Middle frontal gyrus (tissue), 1 donor: Measurements from ENCODE around the gene DCDC2C.

Source experiments
- DNase-seq: peaks from one replicate; pipeline ENCODE4 v3.0.0-alpha.2; 2015; ENCODE audit warnings: low spot score; ENCODE audit errors: extremely low spot score

DCDC2C gene

DNA sequence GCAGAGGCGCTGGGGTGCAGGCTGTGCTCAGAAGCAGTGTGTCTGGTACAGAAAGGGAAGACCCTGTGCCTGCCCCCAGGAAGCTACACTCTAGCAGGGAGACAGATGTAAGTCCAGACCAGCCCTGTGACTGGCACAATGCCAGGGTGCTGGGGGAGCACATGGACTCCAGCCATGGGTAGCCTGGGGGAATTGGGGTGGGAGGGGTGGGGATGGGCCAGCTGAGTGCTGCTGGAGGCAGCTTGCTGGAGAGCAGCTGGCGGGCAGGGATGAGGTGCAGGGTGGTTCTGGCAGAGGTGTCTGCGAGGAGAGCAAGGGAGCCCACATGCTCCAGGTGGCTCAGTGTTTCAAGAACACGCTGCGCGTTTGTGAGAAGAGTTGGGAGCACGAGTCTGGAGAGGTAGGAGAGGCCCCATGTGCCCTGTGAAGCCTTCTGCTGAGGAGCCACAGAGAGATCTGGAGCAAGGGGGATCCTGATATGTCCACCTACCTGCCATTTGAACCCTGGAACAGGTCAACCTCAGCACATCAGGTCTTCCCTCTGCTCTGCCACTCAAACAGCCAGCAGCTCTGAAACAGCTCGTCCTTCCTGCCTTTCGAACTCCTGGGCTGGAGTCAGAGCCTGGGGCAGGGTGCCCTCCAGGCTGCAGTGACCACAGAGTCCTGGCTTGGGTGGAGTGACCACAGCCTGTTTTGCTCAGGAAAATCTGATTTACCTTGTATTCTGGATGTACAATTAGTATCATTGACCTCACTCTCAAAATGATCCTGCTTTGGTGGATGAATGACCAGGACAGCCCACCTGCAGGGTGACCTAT lies 30.3 kb upstream of the DCDC2C start:
- no peak for DNase-seq

DNA sequence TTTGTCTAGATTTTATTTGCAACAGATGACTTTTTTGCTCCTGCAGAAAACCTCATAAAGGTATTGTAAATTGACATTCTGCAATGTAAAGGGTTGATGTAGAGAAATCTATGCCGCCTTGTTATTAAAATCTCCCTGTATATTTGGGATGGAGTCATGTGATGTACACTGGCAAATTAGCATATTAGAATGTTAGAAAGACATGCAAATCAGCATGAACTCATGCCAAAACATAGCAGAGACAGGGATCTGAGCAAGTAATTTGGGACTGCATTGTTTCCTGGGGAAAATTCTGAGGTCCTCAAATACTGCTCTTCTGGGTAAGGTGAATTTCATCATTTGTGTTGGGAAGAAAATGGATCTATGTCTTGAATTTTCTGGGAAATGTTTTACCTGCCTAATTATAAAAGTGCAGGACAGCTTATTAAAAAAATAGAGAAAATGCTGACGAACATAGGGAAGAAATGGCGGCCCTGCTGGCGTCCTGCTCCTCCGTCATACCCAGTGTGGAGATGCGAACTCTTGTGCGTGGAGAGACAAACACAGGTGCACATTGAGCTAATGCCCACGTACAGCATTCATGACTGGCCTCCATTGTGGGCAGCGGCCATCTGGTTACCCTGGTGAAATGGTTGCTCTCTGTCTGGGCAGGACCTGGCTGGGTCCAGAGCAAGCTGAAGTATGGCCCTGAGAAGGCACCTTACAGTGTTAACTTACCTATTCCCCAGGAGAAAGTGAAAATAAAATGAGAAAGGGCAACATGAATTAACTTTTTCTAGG lies 29.1 kb upstream of the DCDC2C start:
- DNase-seq, result no peak

DNA sequence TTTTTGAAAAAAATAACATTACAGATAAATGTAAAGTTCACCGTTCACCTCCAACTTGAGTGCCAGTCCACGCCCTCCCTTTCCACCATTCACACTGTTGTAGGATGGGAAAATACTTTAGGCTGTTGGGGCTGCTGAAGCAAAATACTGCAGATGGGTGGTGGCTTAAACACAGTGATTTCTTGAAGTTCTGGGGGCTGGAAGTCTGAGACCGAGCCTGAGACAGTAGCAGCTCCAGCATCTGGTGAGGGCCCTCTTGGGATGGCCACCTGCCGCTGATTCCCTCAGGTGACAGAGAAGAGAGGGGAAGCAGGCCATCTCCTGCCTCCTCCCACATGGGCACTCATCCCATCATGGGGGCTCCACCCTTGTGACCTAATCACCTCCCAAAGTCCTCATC lies 27.7 kb upstream of the DCDC2C start:
- no peak for DNase-seq

DNA sequence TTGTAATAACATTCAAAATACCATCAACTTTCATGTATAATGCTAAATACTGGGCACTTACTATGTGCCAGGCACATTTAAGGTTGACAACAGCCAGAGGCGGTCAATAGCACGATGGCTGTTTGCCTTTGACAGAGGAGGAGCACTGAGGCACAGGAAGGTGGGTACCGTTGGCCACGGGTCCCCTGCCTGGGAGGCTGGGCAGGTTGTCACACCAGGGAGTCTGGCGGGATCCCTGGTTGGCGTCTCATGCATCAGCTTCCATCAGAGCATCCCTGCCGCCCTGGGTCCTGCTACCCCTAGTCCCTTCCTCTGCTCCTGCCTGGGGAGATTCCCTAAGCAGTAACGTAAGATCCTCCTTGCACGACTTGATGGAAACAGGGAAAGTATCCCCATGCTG lies 25.9 kb upstream of the DCDC2C start:
- DNase-seq, result no peak

DNA sequence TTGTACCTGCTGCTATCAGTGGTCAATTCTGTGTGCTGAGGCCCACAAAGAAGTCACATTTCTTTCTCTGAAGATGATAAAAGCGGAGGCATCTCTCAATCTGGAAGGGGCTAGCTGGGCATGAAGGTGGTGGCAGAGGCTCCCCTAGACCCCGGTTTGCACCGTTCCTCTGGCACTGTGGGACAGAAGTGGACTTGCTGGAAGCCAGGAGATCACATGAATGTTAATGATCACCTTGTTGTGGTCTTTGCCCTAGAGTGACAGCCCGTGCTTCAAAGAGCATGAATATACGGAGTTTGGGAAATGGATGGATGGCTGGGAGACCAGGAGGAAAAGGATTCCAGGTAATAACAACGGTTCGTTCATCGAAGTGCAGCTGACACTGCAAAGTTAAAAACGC lies 25.2 kb upstream of the DCDC2C start:
- DNase-seq, result no peak

DNA sequence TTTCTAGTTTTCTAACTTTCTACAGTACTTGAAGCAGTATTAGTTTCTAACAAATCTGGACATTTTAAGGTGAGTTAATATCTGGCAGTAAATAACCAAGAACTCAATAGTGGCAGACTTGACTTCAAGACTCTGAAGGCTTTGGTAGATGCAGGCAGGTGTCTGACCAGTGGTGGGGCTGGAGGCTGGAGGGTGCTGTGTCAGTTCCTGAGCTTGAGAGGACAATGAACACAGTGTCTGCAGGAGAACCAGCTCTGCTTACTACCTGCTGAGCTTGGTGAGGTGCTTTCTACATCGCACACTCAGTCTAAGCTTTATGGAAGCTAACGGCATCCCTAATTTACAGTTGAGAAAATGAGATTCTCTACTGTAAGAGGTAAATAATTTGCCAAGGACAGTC lies 24.2 kb upstream of the DCDC2C start:
- no peak for DNase-seq

DNA sequence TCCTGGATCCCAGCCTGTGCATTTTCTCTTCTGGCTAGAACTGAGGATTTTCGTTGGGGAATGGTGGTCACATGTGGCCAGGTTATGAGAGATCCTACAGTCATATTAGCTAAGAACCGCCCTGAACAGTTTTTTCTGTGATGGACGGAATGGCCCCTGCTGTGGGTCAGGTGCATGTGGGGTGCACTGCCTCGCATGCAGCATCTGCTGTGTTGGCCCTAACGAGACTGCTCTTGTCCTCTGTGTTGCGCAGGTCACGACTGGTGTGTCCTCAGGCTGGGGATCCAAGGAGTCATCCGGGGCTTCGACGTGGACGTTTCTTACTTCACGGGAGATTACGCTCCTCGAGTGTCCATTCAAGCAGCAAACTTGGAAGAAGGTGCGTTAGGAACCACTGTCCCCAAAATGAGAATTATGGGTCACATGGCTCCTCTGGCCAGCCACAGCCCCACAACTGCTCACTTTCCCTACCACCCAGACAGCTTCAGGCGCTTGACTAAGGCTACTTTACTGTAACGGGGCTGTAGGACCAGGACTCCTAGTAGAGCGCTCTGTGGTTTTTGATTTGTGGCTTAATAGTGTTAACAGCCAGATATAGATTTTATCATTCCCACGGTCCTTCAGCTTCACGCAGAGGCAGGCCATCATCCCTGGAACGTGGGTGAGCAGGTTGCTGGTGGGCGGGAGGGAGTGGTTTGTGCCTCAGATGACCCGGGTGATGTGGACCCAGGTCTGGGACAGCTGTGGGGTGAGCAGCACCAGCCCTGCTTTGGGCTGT lies 23.6 kb upstream of the DCDC2C start:
- no peak for DNase-seq

DNA sequence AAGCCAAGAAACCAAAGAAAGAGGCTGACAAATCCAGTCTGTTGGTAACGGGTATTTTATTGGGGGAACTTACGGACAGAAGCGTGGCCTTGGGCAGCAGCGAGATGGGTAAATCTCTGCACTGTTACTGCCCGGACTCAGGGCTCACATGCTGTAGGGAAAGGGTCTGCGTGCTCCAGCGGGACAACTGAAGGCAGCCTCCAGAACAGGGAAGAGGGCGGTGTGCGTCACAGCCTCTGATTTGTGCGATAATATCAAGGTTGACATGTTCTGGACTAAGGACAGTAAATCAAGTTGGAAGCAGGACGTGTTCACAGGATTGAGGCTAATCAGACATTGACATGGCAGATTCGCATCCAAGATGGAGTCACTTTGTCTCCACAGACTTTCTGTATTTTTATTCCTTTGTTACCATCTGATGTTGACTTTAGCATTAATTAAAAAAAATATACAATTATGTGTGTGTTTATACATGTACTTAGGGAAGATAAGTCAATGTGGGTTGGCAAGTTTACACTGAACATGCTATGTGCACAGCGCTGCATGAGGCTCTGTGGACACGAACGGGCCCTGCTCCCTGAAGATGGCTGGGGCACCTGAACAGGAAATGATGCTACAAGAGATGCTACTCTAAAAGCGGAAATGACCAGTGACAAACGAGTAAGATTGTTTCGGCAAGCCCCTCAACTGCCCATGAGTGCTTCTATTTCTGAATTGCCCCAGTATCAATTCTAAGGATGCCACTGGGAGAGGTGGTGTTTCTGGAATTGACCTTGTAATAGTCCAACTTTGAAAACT lies 22.6 kb upstream of the DCDC2C start:
- DNase-seq, result no peak

DNA sequence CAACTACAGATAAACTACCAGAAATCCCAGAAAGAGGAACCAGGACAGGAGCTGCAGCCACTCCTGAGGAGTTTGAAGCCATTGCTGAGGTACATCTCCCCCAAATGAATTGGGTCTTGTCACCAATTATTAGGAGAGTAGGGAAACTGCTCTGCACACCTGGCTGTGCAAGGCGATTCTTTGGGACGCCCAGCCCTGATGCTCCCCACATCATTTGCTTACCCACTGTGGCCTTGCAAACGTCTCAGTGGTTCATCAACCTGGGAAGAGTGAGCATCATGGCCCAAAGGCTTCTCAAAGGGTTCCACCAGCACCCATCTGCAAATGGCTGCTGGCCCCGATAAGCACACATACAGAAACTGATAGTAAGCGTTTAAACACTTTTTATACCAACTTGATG lies 21.8 kb upstream of the DCDC2C start:
- DNase-seq, result no peak

DNA sequence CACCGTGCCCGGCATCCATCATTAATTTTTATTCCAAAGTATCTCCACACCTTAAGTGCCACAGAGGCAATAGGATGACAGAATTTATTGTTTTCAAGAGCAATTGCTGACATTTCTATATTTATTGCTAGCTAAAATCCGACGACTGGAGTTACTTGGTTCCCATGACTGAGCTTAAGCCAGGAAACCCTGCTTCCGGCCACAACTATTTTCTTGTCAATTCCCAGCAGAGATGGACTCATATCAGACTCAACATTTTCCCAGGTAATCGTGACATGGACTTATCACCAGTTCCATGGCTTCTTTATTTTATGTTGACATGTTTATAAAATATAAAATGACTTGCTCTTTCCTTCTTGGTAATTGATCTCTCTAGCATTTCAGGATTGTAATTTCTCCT lies 20.6 kb upstream of the DCDC2C start:
- no peak for DNase-seq

DNA sequence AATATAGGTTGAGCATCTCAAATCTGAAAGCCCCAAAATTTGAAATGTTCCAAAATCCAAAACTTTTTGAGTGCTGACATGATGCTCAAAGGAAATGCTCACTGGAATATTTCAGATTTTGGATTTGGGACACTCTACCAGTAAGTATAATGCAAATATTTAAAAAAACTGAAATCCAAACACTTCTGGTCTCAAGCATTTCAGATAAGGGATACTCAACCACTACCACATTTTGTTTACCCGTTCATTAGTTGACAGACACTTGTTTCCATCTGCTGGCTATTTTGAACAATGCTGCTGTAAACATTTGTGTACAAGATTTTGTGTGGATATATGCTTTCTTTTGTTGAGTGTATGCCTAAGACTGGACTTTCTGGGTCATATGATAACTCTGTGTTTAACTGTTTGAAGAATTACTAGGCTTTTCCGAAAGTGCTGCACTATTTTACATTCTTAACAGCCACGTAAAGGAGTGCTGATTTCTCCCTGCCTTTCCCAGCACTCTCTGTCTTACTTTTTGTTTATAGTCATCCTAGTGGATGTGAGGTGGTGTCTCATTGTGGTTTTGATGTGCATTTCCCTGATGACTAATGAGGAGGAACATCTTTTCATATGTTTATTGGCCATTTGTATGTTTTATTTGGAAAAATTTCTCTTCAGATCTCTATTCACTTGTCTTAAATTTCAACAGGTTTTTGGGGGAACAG lies 19.5 kb upstream of the DCDC2C start:
- DNase-seq, result no peak

DNA sequence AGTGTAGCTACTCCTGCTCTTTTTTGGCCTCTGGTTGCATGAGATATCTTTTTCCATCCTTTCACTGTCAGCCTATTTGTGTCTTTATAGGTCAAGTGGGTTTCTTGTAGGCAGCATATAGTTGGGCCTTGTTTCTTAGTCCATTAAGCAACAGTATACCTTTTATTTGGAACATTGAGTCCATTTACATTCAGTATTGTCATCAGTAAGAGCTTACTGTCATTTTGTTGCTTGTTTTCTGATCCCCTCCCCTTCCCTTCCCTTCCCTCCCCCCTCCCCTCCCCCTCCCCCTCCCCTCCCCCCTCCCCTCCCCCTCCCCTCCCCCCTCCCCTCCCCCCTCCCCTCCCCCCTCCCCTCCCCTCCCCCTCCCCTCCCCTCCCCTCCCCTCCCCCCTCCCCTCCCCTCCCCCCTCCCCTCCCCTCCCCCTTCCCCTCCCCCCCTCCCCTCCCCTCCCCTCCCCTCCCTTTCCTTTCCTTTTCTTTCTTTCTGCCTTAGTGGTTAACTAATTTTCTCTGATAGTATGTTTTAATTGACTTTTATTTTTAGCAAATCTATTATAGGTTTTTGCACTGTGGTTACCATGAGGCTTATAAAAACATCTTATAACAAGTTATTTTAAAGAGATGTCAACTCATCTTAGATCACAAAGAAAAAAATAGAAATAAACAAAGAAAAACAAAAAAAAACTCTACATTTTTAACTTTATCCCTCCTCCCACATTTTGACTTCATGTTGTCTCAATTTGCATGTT lies 13.2 kb upstream of the DCDC2C start:
- no peak for DNase-seq

DNA sequence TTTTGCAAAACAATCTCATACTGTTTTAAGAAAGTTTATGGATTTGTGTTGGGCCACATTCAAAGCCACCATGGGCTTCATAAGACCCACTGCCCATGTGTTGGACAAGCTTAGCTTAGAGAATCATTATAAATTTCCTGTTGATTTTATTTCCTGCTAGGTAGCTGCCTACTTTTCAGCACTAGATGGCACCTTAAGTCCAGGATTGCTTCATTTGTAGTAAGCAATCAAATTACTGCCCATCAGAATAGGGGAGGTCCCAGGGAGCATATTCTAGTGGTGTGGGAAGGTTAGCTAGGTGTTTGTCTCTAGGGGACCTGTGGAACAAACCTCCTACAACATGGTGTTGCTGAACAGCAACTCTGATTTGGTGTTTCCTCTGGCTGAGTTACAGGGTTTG lies 11.0 kb upstream of the DCDC2C start:
- no peak for DNase-seq

DNA sequence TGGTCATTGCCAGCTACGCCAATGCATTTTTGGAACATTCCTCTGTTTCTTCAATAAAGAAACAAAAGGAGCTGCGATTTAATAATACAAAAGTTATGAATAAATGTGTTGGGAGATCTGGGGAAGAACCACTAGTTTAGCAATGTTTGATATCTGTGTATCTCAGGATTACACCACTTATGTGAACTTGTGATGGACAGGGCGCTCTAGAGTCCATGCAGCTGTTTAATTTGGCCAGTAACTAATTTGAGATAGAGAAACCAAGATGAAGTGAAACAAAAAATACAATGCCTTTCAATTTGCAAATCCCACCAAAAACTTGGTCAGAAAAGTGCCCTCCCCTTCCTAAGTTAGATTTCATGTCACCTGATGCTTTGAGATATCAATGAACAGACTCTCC lies 6.8 kb upstream of the DCDC2C start:
- DNase-seq, result no peak

DNA sequence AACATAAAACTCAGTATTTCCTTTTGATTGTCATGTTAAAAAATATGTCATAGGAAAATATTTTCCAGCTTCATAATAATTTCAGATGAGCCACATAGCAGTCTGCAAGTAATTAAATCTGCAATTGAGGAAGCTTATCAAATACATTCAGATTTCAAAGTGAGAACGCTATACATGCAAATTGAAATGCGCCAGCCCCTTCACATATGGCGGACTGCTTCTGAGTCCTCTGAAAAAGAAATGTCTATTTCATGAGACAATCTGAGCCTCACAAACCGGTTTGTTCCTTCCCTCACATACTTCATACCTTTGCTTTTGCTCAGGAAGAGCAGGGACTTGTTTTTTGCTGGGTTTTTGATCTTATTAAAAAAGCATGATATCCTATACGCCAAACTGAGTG lies 2.3 kb upstream of the DCDC2C start:
- no peak for DNase-seq

DNA sequence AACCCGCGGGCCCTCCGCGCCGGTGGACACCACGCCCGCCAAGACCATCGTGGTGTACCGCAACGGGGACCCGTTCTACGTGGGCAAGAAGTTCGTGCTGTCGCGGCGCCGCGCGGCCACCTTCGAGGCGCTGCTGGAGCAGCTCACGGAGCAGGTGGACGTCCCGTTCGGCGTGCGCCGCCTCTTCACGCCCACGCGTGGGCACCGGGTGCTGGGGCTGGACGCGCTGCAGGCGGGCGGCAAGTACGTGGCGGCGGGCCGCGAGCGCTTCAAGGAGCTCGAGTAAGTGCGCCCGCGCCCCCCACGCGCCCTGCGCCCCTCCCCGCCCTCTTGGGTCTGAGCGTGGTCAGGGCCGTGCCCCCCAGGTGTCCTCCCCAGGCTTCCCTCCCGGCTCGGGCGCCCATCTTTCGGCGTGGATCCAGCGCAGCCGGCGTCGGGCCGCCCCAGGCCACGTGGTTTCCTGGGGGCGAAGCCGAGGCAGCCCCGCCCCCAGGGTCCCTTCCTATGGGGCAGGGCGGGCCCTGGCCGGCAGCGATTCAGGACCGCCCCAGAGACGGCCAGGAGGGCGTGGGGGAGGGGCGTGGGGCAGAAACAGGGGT lies 481 bp downstream of the DCDC2C start:
- no peak for DNase-seq

DNA sequence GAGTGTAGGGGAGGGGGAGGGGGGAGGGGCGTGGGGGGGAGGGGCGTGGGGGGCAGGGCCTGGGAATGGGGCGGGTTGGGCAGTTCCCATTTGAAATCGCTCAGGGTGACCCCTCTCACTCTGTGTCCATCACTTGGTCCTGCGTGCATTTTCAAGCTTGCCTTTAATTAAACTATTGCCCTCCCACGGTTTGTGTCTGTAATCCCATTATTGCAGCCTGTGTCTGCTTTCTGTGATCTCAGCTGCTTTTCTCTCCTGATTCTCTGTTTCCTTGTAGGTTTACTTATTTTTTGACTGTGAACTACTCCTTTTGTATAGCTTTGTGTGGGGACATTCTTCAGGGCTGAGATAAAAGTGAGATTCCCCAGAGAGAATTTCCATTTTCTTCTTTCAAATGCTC lies 1.3 kb downstream of the DCDC2C start:
- DNase-seq, result no peak

DNA sequence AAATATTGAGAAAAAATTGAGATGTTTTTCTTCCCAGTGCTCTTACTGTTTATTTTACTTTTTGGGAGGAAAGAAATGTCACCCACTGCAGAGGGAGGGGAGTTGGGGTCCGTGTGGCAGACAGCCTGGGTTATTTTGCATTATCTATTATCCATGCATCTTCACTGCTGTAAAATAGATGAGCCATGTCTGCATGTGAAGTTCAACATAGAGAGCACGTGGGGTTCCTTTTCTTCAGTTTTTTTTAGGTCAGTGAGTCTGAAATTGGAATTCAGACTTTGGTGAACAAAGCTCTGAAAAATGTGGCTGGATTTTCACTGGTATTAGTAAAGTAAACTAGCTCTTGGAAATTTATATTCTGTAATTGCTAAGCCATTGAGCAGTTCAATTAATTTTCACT lies 2.4 kb downstream of the DCDC2C start:
- no peak for DNase-seq

DNA sequence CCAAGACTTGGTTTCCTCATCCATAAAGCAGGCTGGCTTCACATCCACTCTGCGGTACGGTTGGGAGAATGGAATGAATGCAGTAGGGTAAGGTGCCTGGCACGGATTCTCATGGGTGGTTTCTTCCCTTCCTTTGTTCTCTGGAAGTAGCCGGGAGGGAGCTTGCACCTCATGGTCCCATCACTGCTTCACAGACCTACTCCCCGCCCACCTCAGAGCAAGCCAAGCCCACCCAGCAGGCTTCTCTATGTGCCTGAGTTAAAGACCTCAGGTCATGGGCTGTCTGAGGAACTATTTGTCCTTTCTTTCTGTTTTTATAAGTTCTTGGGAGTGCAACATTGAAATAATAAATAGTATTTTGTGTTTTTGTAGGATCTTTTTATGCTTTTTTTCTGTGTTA lies 3.5 kb downstream of the DCDC2C start:
- DNase-seq, result no peak

DNA sequence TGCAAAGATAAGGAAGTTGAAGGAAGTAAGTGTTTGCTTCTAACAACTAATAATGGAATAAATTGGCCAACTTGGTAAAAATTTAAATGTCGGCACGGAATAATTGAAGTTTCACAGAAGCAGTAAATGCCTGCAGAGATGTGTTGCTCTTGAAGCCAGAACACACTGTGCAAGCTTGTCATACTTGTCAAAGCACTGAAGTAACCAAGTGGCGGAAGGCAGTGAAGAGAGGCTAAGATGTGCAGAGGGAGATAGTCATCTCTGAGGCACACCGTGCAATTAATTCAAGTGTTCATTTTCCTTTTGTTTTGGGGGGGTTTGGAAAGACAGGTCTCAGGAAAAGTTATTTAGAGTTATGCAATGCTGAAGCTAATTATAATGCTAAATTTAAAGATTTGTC lies 5.2 kb downstream of the DCDC2C start:
- no peak for DNase-seq
